Neural progenitor cell (in vitro differentiated cells): ENCODE data around the gene CDC42EP3.

Experiments
- CTCF ChIP-seq: fragments of 200-600 bp; sonication (generic); IDR thresholded peaks from 2 replicates; pipeline ENCODE4 v1.5.1; 2017; ENCODE audit warnings: antibody characterized with exemption, mild to moderate bottlenecking
- EZH2phosphoT487 ChIP-seq: fragments of 200-600 bp; sonication (generic); IDR thresholded peaks from 2 replicates; pipeline ENCODE4 v1.6.1; 2017; ENCODE audit warnings: antibody characterized with exemption

- TF ChIP-seq CTCF (no peak), EZH2phosphoT487 (no peak)
Observed at GRCh38 chr2:37681587-37681986, 10.1 kb upstream of the CDC42EP3 start.
